SIG-M5 treated with dmso at 0.1 percent for 504 hours (cell line): Measurements from ENCODE around the gene SLC9A2.

Experiments
- DNase-seq: peaks from one replicate; lab custom pipeline; 2025; ENCODE audit not compliant: unreplicated experiment; lab: John Stamatoyannopoulos, UW

The SLC9A2 gene

GRCh38 chr2:102672107-102672776 lies 52.9 kb downstream of the SLC9A2 start:
- peak; percentile 44 for DNase-seq

DNA sequence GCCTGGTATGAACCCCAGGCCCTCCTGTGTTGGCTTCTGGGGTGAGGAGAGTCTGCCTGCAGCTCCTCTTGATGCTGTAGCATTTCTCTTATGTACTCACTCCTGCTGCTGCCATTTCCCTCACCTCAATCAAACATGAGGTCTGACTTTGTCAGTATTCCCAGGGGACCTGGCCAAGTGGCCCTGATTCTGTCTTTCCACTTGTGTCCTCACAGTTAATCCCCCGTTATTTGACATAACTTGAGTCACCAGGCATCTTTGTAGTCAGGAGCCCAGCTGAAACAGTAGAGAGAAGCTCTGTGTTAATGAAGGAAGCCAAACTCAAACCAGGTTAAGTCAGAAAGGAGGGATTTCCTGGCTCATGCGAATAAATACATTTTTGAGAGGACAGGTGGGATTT lies 55.0 kb downstream of the SLC9A2 start:
- DNase-seq, result no peak

- no peak for DNase-seq
Observed at GRCh38 chr2:102674836-102675235, 55.5 kb downstream of the SLC9A2 start.

GRCh38 chr2:102677244-102678215 lies 58.2 kb downstream of the SLC9A2 start:
- no peak for DNase-seq

GRCh38 chr2:102678442-102678841 lies 59.1 kb downstream of the SLC9A2 start:
- DNase-seq, result no peak

DNA sequence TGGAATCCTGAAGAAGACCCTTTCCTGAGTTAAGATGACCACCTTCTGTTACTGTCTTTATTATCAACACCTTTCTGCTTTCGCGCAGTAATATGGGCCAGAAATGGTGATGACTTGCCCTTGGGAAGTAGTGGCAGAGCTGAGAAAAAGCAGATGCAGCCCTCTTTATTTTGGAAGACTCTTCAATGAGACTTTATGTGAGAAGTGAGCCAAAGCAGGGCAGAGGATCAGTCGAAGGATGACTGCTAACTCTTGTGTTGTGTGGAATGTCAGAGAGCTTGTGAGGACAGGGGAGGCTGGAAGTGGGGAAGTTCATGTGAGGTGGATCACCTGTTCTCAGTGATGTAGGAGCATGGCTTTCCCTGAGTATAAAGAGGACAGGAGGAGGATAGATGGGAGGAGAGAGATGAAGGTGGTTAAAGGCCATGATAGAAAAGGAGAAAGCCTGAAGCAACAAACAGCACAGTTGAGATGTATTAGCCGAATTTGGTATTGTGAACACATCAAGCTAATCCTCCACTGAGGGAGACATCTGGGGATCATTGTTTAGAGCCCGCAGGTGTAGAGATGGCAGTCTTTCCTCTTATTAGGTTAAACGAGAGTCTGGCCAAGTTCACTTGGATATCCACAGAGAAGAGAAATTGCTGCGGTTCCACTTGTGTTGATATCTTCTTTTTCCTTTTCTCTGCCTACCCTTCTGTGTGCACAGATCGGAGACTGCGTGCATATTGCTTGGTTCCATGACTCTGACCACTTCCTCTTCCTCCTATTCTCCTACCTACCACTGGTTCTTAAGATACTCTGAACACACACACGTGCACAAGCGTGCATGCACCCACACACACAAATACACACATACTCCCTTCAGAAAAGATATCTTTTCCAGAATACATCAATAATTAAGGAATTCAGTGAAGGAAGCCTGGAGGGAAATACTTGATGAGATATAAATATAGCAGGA lies 67.4 kb downstream of the SLC9A2 start:
- DNase-seq, result peak; percentile 40

- no peak for DNase-seq
Observed at GRCh38 chr2:102690012-102690411, 70.7 kb downstream of the SLC9A2 start.

DNA sequence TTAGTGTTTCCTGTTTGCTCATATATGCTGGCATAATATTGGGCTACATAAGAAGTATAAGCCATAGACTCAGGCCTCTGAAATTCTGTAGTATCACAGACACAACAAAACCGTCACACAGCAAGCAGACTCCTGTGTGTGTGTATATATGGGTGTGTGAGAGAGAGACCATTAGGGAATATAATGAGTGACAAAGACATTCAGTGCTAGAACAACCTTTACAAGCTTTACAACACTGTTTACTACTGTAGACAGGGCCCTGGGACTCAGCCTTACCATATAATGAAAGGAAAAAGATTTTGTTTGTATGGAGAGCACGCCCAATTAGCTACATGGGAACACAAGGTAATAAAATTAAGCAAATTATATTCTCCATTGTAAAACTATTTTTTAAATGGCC lies 77.1 kb downstream of the SLC9A2 start:
- no peak for DNase-seq

GRCh38 chr2:102698369-102699111 lies 79.2 kb downstream of the SLC9A2 start:
- no peak for DNase-seq

DNA sequence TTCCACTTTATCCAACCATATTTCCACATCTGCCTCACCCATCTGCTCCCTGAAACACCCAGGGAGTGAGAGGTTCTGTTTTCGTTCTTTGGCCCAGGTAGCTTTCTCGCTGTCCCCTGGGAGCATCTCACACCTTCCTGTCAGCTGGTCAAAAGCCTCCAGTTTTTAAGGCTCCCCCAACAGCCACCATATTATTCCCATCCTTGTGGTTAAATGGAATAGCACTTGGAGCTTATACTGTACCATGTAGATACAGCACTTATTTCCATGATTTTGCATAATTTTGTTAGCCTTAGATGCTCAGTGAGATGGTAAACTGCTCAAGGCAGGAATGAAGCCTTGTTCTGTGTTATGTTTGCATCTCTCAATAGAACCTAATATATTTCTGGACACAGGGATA lies 84.0 kb downstream of the SLC9A2 start:
- no peak for DNase-seq

- peak; percentile 29 for DNase-seq
Observed at GRCh38 chr2:102703748-102704147, 84.4 kb downstream of the SLC9A2 start.

- no peak for DNase-seq
Observed at GRCh38 chr2:102704531-102704930, 85.2 kb downstream of the SLC9A2 start.

- no peak for DNase-seq
Observed at GRCh38 chr2:102707796-102708695, 88.7 kb downstream of the SLC9A2 start.

DNA sequence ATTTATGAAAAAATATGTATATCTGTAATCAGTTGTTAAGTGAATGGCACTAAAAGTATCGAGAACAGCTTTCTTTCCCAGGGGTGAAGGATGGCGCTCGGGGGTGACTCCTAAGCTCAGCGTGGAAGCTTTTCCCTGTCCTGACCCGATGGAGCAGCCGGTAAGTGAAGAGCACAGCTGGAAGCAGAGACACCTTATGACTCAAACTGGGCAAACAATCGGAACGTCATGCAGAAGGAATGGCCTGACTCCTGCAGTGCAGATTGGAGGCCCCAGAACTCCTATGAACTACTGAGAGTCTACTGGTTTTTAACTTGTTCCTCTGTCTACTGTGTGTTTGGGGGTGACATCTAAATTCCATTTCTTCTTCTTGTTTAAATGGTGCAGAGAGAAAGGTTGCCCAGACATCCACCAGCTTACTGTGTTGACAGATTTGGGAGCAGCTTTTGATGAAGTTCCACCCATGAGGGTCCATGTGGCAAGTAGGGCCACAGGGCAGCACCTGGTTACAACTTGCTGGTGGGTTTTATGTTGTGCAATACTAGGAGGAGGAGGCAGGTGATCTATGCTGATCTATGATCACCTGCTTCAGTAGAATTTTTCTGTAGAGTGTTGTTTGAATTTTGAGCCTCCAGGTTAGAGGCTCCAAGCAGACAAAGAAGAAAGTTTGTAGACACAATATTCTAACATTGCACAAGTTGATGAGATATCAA lies 89.7 kb downstream of the SLC9A2 start:
- no peak for DNase-seq

GRCh38 chr2:102717308-102718018 lies 98.1 kb downstream of the SLC9A2 start:
- DNase-seq, result no peak

- peak; percentile 8 for DNase-seq
Observed at GRCh38 chr2:102718387-102719316, 99.3 kb downstream of the SLC9A2 start.

DNA sequence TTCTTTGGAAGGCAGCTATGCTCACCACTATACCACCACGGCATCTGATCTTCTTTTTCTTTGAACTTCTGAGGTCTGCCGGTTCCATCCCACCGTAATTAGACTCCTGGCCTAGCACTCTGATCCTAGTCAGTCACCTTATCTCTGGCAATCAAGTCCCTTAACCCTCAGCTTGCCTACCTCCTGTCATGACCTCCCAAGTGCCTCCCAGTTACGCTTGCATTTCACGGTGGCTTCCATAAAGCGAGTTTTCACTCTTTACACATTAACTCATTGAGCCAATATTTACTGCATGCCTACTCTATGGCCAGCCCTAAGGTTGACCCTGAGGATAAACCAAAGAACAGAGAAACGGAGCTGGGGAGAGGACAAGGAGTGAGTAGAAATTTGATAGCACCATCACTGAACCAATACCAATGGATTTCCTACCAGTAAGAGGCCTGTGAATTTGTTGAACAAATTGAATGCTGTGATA lies 104.7 kb downstream of the SLC9A2 start:
- DNase-seq, result no peak
